ENCODE results near the gene RFESD.
"Not testable (repeated sequence)": the region's sequence is repeated elsewhere in the genome, so short reads cannot be mapped to it uniquely, and the experiment has no call there.

RFESD gene

GRCh38 chr5:95699337-95699736, 52.8 kb downstream of the RFESD start:
- no peaks in the 10 kb centered on the region for H3K9me3 ChIP-seq (ENCODE audit: control insufficient read depth, low read depth, low read length)
- H3K27ac ChIP-seq (ENCODE audit: low read length) = no peak overlapping the region
- H3K36me3 ChIP-seq (ENCODE audit: control insufficient read depth, low read depth, low read length) = no peaks in the 10 kb centered on the region
- no peaks in the 10 kb centered on the region for H3K4me1 ChIP-seq (ENCODE audit: control insufficient read depth, low read depth, low read length)
- no peak overlapping the region for H3K4me3 ChIP-seq (ENCODE audit: low read length)
- no peak overlapping the region for H3K9ac ChIP-seq (ENCODE audit: low read length)
- no peaks in the 10 kb centered on the region for H3K27me3 ChIP-seq (ENCODE audit: control insufficient read depth, insufficient read depth, low read length)

- H3K9me3 ChIP-seq (ENCODE audit: control insufficient read depth, low read depth, low read length) = no peaks in the 10 kb centered on the region
- no peaks in the 10 kb centered on the region for H3K4me1 ChIP-seq (ENCODE audit: control insufficient read depth, low read depth, low read length)
- H3K4me3 ChIP-seq (ENCODE audit: low read length) = no peak overlapping the region
- H3K36me3 ChIP-seq (ENCODE audit: control insufficient read depth, low read depth, low read length) = no peaks in the 10 kb centered on the region
- no peak overlapping the region for H3K9ac ChIP-seq (ENCODE audit: low read length)
- no peaks in the 10 kb centered on the region for H3K27me3 ChIP-seq (ENCODE audit: control insufficient read depth, insufficient read depth, low read length)
- no peak overlapping the region for H3K27ac ChIP-seq (ENCODE audit: low read length)
These were observed 54.5 kb downstream of the RFESD start for GRCh38 chr5:95701074-95701473.

GRCh38 chr5:95704150-95704549, 57.6 kb downstream of the RFESD start:
- peaks cover 9% of the 10 kb centered on the region for H3K27me3 ChIP-seq (ENCODE audit: control insufficient read depth, insufficient read depth, low read length)
- no peaks in the 10 kb centered on the region for H3K4me1 ChIP-seq (ENCODE audit: control insufficient read depth, low read depth, low read length)
- H3K4me3 ChIP-seq (ENCODE audit: low read length) = no peak overlapping the region
- H3K36me3 ChIP-seq (ENCODE audit: control insufficient read depth, low read depth, low read length) = no peaks in the 10 kb centered on the region
- H3K27ac ChIP-seq (ENCODE audit: low read length) = no peak overlapping the region
- H3K9me3 ChIP-seq (ENCODE audit: control insufficient read depth, low read depth, low read length) = no peaks in the 10 kb centered on the region
- no peak overlapping the region for H3K9ac ChIP-seq (ENCODE audit: low read length)

DNA sequence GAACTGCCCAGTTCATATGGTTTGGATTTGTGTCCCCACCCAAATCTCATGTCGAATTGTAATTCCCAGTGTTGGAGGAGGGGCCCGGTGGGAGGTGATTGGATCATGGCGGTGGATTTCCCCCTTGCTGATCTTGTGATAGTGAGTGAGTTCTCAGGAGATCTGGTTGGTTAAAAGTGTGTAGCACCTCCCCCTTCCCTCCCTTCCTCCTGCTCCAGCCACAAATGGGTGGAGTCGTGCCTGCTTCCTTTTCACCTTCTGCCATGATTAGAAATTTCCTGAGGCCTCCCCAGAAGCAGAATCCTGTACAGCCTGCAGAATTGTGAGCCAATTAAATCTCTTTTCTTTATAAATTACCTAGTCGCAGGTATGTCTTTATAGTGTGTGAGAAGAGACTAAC, 59.6 kb downstream of the RFESD start:
- H3K4me1 ChIP-seq (ENCODE audit: control insufficient read depth, low read depth, low read length); H3K36me3 ChIP-seq (ENCODE audit: control insufficient read depth, low read depth, low read length); H3K27ac ChIP-seq (ENCODE audit: low read length); H3K4me3 ChIP-seq (ENCODE audit: low read length); H3K9me3 ChIP-seq (ENCODE audit: control insufficient read depth, low read depth, low read length); H3K9ac ChIP-seq (ENCODE audit: low read length): not testable (repeated sequence)
- H3K27me3 ChIP-seq (ENCODE audit: control insufficient read depth, insufficient read depth, low read length) = peaks cover 28% of the 10 kb centered on the region

DNA sequence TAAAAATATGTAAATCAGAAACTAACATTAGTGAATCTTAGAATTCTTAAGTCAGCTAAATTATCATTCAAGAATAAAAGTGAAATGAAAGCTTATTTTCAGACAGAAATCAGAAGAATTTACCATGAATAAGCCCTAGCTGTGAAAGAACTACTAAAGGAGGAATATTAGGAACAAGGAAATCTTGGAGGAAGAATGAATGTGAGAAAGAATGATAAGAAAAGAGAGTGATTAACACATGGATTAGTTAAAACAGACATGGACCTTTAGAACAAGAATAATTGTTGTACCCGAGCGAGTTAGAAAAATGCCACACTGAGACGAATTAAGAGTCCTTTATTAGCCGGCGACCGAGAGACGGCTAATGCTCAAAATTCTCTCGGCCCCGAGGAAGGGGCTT, 60.5 kb downstream of the RFESD start:
- Histone ChIP-seq H3K4me1 (ENCODE audit: control insufficient read depth, low read depth, low read length) (peaks cover 5% of the 10 kb centered on the region), H3K4me3 (ENCODE audit: low read length) (no peak overlapping the region), H3K27ac (ENCODE audit: low read length) (no peak overlapping the region), H3K9ac (ENCODE audit: low read length) (no peak overlapping the region), H3K36me3 (ENCODE audit: control insufficient read depth, low read depth, low read length) (no peaks in the 10 kb centered on the region), H3K27me3 (ENCODE audit: control insufficient read depth, insufficient read depth, low read length) (peaks cover 34% of the 10 kb centered on the region), H3K9me3 (ENCODE audit: control insufficient read depth, low read depth, low read length) (no peaks in the 10 kb centered on the region)
